ENCODE data around the gene L3MBTL2.

DNA sequence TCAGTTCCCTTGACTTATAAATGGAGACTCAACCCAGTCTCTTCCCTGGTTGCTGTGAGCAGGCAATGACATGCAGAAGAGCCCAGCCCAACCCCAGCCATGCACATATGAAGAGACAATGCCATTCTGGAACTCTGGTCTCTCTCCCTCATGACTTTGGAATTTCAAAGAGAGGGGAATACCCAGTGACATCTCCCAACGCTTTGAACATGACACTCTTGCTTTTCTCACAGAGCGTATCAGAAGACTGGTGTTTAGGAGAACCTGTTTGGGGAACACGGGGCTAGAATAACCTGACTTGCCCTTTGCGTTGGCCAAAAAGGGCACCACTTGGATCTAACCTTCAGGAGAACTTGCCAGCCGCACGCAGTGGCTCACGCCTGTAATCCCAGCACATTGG lies 68.0 kb downstream of the L3MBTL2 start:
- TF ChIP-seq, protein P1, sequence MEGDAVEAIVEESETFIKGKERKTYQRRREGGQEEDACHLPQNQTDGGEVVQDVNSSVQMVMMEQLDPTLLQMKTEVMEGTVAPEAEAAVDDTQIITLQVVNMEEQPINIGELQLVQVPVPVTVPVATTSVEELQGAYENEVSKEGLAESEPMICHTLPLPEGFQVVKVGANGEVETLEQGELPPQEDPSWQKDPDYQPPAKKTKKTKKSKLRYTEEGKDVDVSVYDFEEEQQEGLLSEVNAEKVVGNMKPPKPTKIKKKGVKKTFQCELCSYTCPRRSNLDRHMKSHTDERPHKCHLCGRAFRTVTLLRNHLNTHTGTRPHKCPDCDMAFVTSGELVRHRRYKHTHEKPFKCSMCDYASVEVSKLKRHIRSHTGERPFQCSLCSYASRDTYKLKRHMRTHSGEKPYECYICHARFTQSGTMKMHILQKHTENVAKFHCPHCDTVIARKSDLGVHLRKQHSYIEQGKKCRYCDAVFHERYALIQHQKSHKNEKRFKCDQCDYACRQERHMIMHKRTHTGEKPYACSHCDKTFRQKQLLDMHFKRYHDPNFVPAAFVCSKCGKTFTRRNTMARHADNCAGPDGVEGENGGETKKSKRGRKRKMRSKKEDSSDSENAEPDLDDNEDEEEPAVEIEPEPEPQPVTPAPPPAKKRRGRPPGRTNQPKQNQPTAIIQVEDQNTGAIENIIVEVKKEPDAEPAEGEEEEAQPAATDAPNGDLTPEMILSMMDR (IDR thresholded peaks at IDR 0.05), result no peak
- TF ChIP-seq POLR2A (IDR thresholded peaks at IDR 0.05), result no peak
